NCI-H226 (cell line): Measurements from ENCODE around the gene ADAMTS9.

ENCODE experiments used
- DNase-seq: peaks from one replicate; pipeline ENCODE4 v3.0.0-alpha.2; 2015

The ADAMTS9 gene

GRCh38 chr3:64687781-64688604, at the start of gene ADAMTS9:
ADAMTS9 (minus strand) TSS chr3:64688000; CDS start chr3:64687657, 343 bp downstream.
- peak; percentile 28 for DNase-seq

- no peak for DNase-seq
Observed at GRCh38 chr3:64732576-64732975, 44.8 kb upstream of the ADAMTS9 start.

GRCh38 chr3:64730681-64731080, 42.9 kb upstream of the ADAMTS9 start:
- DNase-seq: no peak

- DNase-seq: no peak
Observed at GRCh38 chr3:64728994-64729393, 41.2 kb upstream of the ADAMTS9 start.

- no peak for DNase-seq
Observed at GRCh38 chr3:64728428-64728827, 40.6 kb upstream of the ADAMTS9 start.

GRCh38 chr3:64726414-64727090, 38.8 kb upstream of the ADAMTS9 start:
- no peak for DNase-seq

- DNase-seq: no peak
Observed at GRCh38 chr3:64718976-64719375, 31.2 kb upstream of the ADAMTS9 start.

GRCh38 chr3:64717872-64718613, 30.2 kb upstream of the ADAMTS9 start:
- DNase-seq: no peak

- no peak for DNase-seq
Observed at GRCh38 chr3:64717411-64717810, 29.6 kb upstream of the ADAMTS9 start.

- no peak for DNase-seq
Observed at GRCh38 chr3:64716110-64716710, 28.4 kb upstream of the ADAMTS9 start.

- DNase-seq: no peak
Observed at GRCh38 chr3:64715211-64715982, 27.6 kb upstream of the ADAMTS9 start.

GRCh38 chr3:64708456-64708855, 20.7 kb upstream of the ADAMTS9 start:
- no peak for DNase-seq

GRCh38 chr3:64705946-64706345, 18.1 kb upstream of the ADAMTS9 start:
- DNase-seq: no peak

- no peak for DNase-seq
Observed at GRCh38 chr3:64696896-64697295, 9.1 kb upstream of the ADAMTS9 start.

- DNase-seq: no peak
Observed at GRCh38 chr3:64694114-64694513, 6.3 kb upstream of the ADAMTS9 start.

- DNase-seq: no peak
Observed at GRCh38 chr3:64693031-64693430, 5.2 kb upstream of the ADAMTS9 start.

- peak; percentile 68 for DNase-seq
Observed at GRCh38 chr3:64691051-64691450, 3.3 kb upstream of the ADAMTS9 start.

GRCh38 chr3:64687086-64687780, 567 bp downstream of the ADAMTS9 start:
- DNase-seq: no peak

- no peak for DNase-seq
Observed at GRCh38 chr3:64686446-64686908, 1.3 kb downstream of the ADAMTS9 start.

GRCh38 chr3:64685800-64686445, 1.9 kb downstream of the ADAMTS9 start:
- DNase-seq: peak; percentile 78

- DNase-seq: no peak
Observed at GRCh38 chr3:64685331-64685799, 2.4 kb downstream of the ADAMTS9 start.
